ENCODE results near the gene PCSK1. TPM values are rescaled to one million over a fixed set of nuclear protein-coding genes. Genes with fewer than 3 reads are reported as not detected.

Gene PCSK1
- total RNA-seq, 1 donor from 2014 or later = not detected

- DNase-seq (ENCODE audit: low read depth) = peak; percentile 35
- peak; percentile 55 for TF ChIP-seq CTCF (IDR thresholded peaks at IDR 0.05; ENCODE audit: insufficient read depth, low read length, poor library complexity, severe bottlenecking)
- H3K4me3 ChIP-seq (ENCODE audit: low read depth, low read length) = no peak overlapping the region
Observed at GRCh38 chr5:96344678-96345577, 88.1 kb downstream of the PCSK1 start.

GRCh38 chr5:96343094-96343493, 90.0 kb downstream of the PCSK1 start:
- no peak for DNase-seq (ENCODE audit: low read depth)
- Histone ChIP-seq H3K4me3 (ENCODE audit: low read depth, low read length) (no peak overlapping the region), H3K36me3 (ENCODE audit: control insufficient read depth, insufficient read depth, low read length) (no peaks in the 10 kb centered on the region), H3K27me3 (ENCODE audit: control insufficient read depth, insufficient read depth, low read length) (no peaks in the 10 kb centered on the region)
- no peak for TF ChIP-seq CTCF (IDR thresholded peaks at IDR 0.05; ENCODE audit: insufficient read depth, low read length, poor library complexity, severe bottlenecking)

More at GRCh38 chr5:96344678-96345577, 88.1 kb downstream of the PCSK1 start:
- no peaks in the 10 kb centered on the region for H3K36me3 ChIP-seq (ENCODE audit: control insufficient read depth, insufficient read depth, low read length)
- H3K27me3 ChIP-seq (ENCODE audit: control insufficient read depth, insufficient read depth, low read length) = no peaks in the 10 kb centered on the region

- peak; percentile 25 for DNase-seq (ENCODE audit: low read depth)
- no peaks in the 10 kb centered on the region for H3K36me3 ChIP-seq (ENCODE audit: control insufficient read depth, insufficient read depth, low read length)
- no peak for TF ChIP-seq CTCF (IDR thresholded peaks at IDR 0.05; ENCODE audit: insufficient read depth, low read length, poor library complexity, severe bottlenecking)
- no peak overlapping the region for H3K4me3 ChIP-seq (ENCODE audit: low read depth, low read length)
- H3K27me3 ChIP-seq (ENCODE audit: control insufficient read depth, insufficient read depth, low read length) = no peaks in the 10 kb centered on the region
Observed at GRCh38 chr5:96342581-96342980, 90.5 kb downstream of the PCSK1 start.

Other genes starting within 250 kb of the PCSK1 start
- gene CAST, start 229.1 kb upstream of the PCSK1 start, total RNA-seq = 155 and 174 TPM in 2 replicates

Data from kidney epithelial cell (primary cell).